ENCODE data around the gene RHOBTB3.

- no peak for TF ChIP-seq POLR2A (IDR thresholded peaks at IDR 0.05)
- no peak for TF ChIP-seq CTCF (IDR thresholded peaks at IDR 0.05)
Observed at GRCh38 chr5:95782181-95782580, 51.0 kb downstream of the RHOBTB3 start.
